ENCODE data around the gene RAB11FIP4.

Gene RAB11FIP4

GRCh38 chr17:31531336-31531980 is 140.0 kb downstream of the RAB11FIP4 start:
- Mint-ChIP-seq H3K9me3 (no peaks in the 10 kb centered on the region), H3K27ac (no peak overlapping the region)

GRCh38 chr17:31532081-31532480 is 140.6 kb downstream of the RAB11FIP4 start:
- Mint-ChIP-seq H3K4me1 (peaks cover 6% of the 10 kb centered on the region), H3K27me3 (no peaks in the 10 kb centered on the region), H3K36me3 (peaks cover 18% of the 10 kb centered on the region), H3K9me3 (no peaks in the 10 kb centered on the region), H3K27ac (no peak overlapping the region), H3K4me3 (no peak overlapping the region)
- CTCF ChIA-PET, result interaction anchor here (1.3 kb wide), 1 partner anchor 310 kb away, joined by 3 read pairs; no protein-coding TSS in a partner anchor
- no peak for DNase-seq

More at GRCh38 chr17:31531336-31531980, 140.0 kb downstream of the RAB11FIP4 start:
- no peaks in the 10 kb centered on the region for H3K27me3 Mint-ChIP-seq
- H3K36me3 Mint-ChIP-seq, result peaks cover 18% of the 10 kb centered on the region
- CTCF ChIA-PET, result interaction anchor here (1.3 kb wide), 1 partner anchor 311 kb away, joined by 3 read pairs; no protein-coding TSS in a partner anchor
- H3K4me3 Mint-ChIP-seq, result no peak overlapping the region
- DNase-seq, result no peak
- peaks cover 6% of the 10 kb centered on the region for H3K4me1 Mint-ChIP-seq

GRCh38 chr17:31532526-31532925 is 141.1 kb downstream of the RAB11FIP4 start:
- Mint-ChIP-seq H3K4me3 (no peak overlapping the region), H3K27me3 (no peaks in the 10 kb centered on the region), H3K9me3 (no peaks in the 10 kb centered on the region), H3K4me1 (peaks cover 6% of the 10 kb centered on the region), H3K36me3 (peaks cover 17% of the 10 kb centered on the region), H3K27ac (no peak overlapping the region)
- DNase-seq, result no peak
- CTCF ChIA-PET, result interaction anchor here (3.6 kb wide), 1 partner anchor 309 kb away, joined by 33 read pairs; no protein-coding TSS in a partner anchor

- no peaks in the 10 kb centered on the region for H3K9me3 Mint-ChIP-seq
Observed at GRCh38 chr17:31533546-31534155, 142.2 kb downstream of the RAB11FIP4 start.

GRCh38 chr17:31534223-31534888 is 142.9 kb downstream of the RAB11FIP4 start:
- no peak for DNase-seq
- Mint-ChIP-seq H3K27ac (no peak overlapping the region), H3K4me1 (peaks cover 6% of the 10 kb centered on the region), H3K9me3 (no peaks in the 10 kb centered on the region), H3K27me3 (no peaks in the 10 kb centered on the region), H3K36me3 (peaks cover 17% of the 10 kb centered on the region), H3K4me3 (no peak overlapping the region)
- CTCF ChIA-PET, result interaction anchor here (1.0 to 3.6 kb wide), 5 partner anchors 9 to 307 kb away, joined by 3 to 33 read pairs (median 5); no protein-coding TSS in a partner anchor

More at GRCh38 chr17:31533546-31534155, 142.2 kb downstream of the RAB11FIP4 start:
- no peaks in the 10 kb centered on the region for H3K27me3 Mint-ChIP-seq
- no peak overlapping the region for H3K27ac Mint-ChIP-seq
- no peak for DNase-seq
- peaks cover 6% of the 10 kb centered on the region for H3K4me1 Mint-ChIP-seq
- peaks cover 17% of the 10 kb centered on the region for H3K36me3 Mint-ChIP-seq
- CTCF ChIA-PET, result interaction anchor here (0.6 to 3.6 kb wide), 5 partner anchors 10 to 308 kb away, joined by 3 to 33 read pairs (median 3); no protein-coding TSS in a partner anchor
- H3K4me3 Mint-ChIP-seq, result no peak overlapping the region

GRCh38 chr17:31535581-31535981 is 144.1 kb downstream of the RAB11FIP4 start:
- peak overlapping the region; percentile 70 for H3K27ac Mint-ChIP-seq
- CTCF ChIA-PET, result interaction anchor here (1.6 to 3.6 kb wide), 3 partner anchors 10 to 306 kb away, joined by 5 to 33 read pairs (median 13); no protein-coding TSS in a partner anchor
- H3K4me1 Mint-ChIP-seq, result peaks cover 6% of the 10 kb centered on the region
- H3K4me3 Mint-ChIP-seq, result no peak overlapping the region
- peaks cover 14% of the 10 kb centered on the region for H3K36me3 Mint-ChIP-seq
- H3K27me3 Mint-ChIP-seq, result no peaks in the 10 kb centered on the region
- no peak for DNase-seq
- no peaks in the 10 kb centered on the region for H3K9me3 Mint-ChIP-seq

GRCh38 chr17:31536451-31536850 is 145.0 kb downstream of the RAB11FIP4 start:
- Mint-ChIP-seq H3K27ac (no peak overlapping the region), H3K36me3 (peaks cover 13% of the 10 kb centered on the region), H3K4me1 (peaks cover 6% of the 10 kb centered on the region), H3K9me3 (no peaks in the 10 kb centered on the region), H3K4me3 (no peak overlapping the region), H3K27me3 (no peaks in the 10 kb centered on the region)
- DNase-seq, result no peak
- CTCF ChIA-PET, result interaction anchor here (3.6 kb wide), 1 partner anchor 305 kb away, joined by 33 read pairs; no protein-coding TSS in a partner anchor

- H3K4me3 Mint-ChIP-seq, result no peak overlapping the region
- H3K9me3 Mint-ChIP-seq, result no peaks in the 10 kb centered on the region
- no peak for DNase-seq
- CTCF ChIA-PET, result interaction anchor here (1.7 kb wide), 1 partner anchor 305 kb away, joined by 8 read pairs; no protein-coding TSS in a partner anchor
- H3K36me3 Mint-ChIP-seq, result peaks cover 5% of the 10 kb centered on the region
- H3K27me3 Mint-ChIP-seq, result no peaks in the 10 kb centered on the region
- peaks cover 6% of the 10 kb centered on the region for H3K4me1 Mint-ChIP-seq
- no peak overlapping the region for H3K27ac Mint-ChIP-seq
Observed at GRCh38 chr17:31537565-31538011, 146.1 kb downstream of the RAB11FIP4 start.

GRCh38 chr17:31538080-31538762 is 146.7 kb downstream of the RAB11FIP4 start:
- no peak for DNase-seq
- H3K36me3 Mint-ChIP-seq, result peaks cover 5% of the 10 kb centered on the region
- H3K27me3 Mint-ChIP-seq, result peaks cover 4% of the 10 kb centered on the region
- CTCF ChIA-PET, result interaction anchor here (1.7 kb wide), 1 partner anchor 304 kb away, joined by 8 read pairs; no protein-coding TSS in a partner anchor
- H3K27ac Mint-ChIP-seq, result no peak overlapping the region
- no peak overlapping the region for H3K4me3 Mint-ChIP-seq
- H3K4me1 Mint-ChIP-seq, result peaks cover 6% of the 10 kb centered on the region
- H3K9me3 Mint-ChIP-seq, result no peaks in the 10 kb centered on the region

- no peak overlapping the region for H3K4me3 Mint-ChIP-seq
- no peak for DNase-seq
- no peaks in the 10 kb centered on the region for H3K36me3 Mint-ChIP-seq
- peaks cover under 1% of the 10 kb centered on the region for H3K4me1 Mint-ChIP-seq
- no peaks in the 10 kb centered on the region for H3K9me3 Mint-ChIP-seq
- CTCF ChIA-PET, result interaction anchor here (0.6 kb wide), 1 partner anchor 302 kb away, joined by 3 read pairs; no protein-coding TSS in a partner anchor
- H3K27me3 Mint-ChIP-seq, result peaks cover 7% of the 10 kb centered on the region
- H3K27ac Mint-ChIP-seq, result no peak overlapping the region
Observed at GRCh38 chr17:31540602-31541307, 149.3 kb downstream of the RAB11FIP4 start.

GRCh38 chr17:31541559-31541958 is 150.1 kb downstream of the RAB11FIP4 start:
- no peaks in the 10 kb centered on the region for H3K36me3 Mint-ChIP-seq
- H3K27me3 Mint-ChIP-seq, result peaks cover 7% of the 10 kb centered on the region
- no peaks in the 10 kb centered on the region for H3K4me1 Mint-ChIP-seq
- H3K4me3 Mint-ChIP-seq, result no peak overlapping the region
- H3K27ac Mint-ChIP-seq, result no peak overlapping the region
- H3K9me3 Mint-ChIP-seq, result no peaks in the 10 kb centered on the region
- no peak for DNase-seq
- CTCF ChIA-PET, result interaction anchor here (0.9 kb wide), 1 partner anchor 301 kb away, joined by 4 read pairs; no protein-coding TSS in a partner anchor

- H3K4me1 Mint-ChIP-seq, result peaks cover 12% of the 10 kb centered on the region
- no peak overlapping the region for H3K4me3 Mint-ChIP-seq
- H3K27me3 Mint-ChIP-seq, result peaks cover 8% of the 10 kb centered on the region
- no peak overlapping the region for H3K27ac Mint-ChIP-seq
- peaks cover 3% of the 10 kb centered on the region for H3K36me3 Mint-ChIP-seq
- CTCF ChIA-PET, result interaction anchor here (0.7 to 1.4 kb wide), 2 partner anchors 107 to 324 kb away, joined by 4 read pairs; no protein-coding TSS in a partner anchor
- no peaks in the 10 kb centered on the region for H3K9me3 Mint-ChIP-seq
- no peak for DNase-seq
Observed at GRCh38 chr17:31544186-31544585, 152.7 kb downstream of the RAB11FIP4 start.

- no peaks in the 10 kb centered on the region for H3K9me3 Mint-ChIP-seq
- H3K36me3 Mint-ChIP-seq, result peaks cover 3% of the 10 kb centered on the region
- peaks cover 21% of the 10 kb centered on the region for H3K27me3 Mint-ChIP-seq
- H3K27ac Mint-ChIP-seq, result no peak overlapping the region
- no peak for DNase-seq
- peaks cover 19% of the 10 kb centered on the region for H3K4me1 Mint-ChIP-seq
- CTCF ChIA-PET, result no interaction called here
- no peak overlapping the region for H3K4me3 Mint-ChIP-seq
Observed at GRCh38 chr17:31546650-31547049, 155.2 kb downstream of the RAB11FIP4 start.

All from activated naive CD4-positive, alpha-beta T cell treated with anti-CD3 and anti-CD28 coated beads, Interleukin-2, amount 10 ng/mL, durations not matched to agents 7 days and 5 days (primary cell).